DMS53 treated with DMSO at 0.1 percent for 48 hours (cell line): Measurements from ENCODE around the gene MYH9.
A peak's percentile ranks its signal among the peaks of the same experiment; 100 is the strongest.

Experiments
- DNase-seq: peaks from one replicate; lab custom pipeline; 2025; ENCODE audit not compliant: unreplicated experiment; lab: John Stamatoyannopoulos, UW

The MYH9 gene

GRCh38 chr22:36369004-36369921 lies 18.5 kb downstream of the MYH9 start:
- no peak for DNase-seq

DNA sequence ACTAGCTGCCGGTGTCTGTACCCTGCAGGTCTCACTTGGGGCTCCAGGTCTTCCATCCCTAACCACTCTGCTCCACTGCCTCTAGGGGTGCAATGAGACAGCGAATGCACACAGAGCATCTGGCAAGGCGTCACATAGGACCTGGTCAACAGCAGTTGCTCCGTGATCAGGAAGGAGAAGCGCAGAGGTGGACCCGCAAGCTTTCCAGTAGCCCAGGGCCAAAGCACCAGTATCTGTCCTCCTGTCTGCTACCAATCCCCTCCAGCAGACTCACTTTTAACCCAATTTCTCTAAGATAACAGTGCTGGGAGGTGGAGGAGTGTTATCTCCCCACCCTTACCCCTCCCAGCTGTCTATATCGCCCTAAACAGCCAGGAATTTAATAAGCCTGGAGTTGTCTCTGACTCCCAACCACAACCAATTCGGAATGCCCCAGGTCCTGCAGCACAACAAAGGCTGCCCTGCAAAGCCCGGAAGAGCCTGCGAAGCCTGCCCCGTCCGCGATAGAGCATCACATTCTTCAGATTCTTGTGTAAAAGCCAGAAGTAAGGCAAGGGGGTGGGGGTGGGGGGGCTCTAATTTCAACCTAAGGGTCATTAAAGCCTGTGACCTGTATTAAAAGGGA lies 19.3 kb downstream of the MYH9 start:
- DNase-seq = no peak

DNA sequence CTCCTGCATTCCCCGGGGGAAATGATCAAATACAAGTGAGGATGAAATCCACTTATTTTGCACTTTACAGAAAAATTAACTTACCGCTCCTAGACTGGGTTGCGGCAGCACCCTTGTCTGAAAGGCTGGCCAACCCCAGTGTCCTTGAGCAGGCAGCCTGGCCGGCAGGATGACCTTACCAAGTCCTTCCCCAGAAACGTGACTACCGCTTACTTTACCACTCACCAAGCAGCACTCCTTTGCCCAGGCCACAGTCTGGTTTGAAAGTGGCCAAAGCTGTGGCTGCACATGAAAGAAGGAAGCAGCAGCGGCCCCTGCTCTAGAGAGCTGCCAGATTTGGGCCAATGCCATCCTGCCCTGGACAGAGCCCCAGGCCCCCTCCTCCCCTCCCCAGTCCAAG lies 20.3 kb downstream of the MYH9 start:
- DNase-seq = no peak

GRCh38 chr22:36367066-36367465 lies 20.7 kb downstream of the MYH9 start:
- DNase-seq = no peak

GRCh38 chr22:36366291-36366708 lies 21.5 kb downstream of the MYH9 start:
- no peak for DNase-seq

- DNase-seq = peak; percentile 11
Observed at GRCh38 chr22:36365020-36365411, 22.8 kb downstream of the MYH9 start.

DNA sequence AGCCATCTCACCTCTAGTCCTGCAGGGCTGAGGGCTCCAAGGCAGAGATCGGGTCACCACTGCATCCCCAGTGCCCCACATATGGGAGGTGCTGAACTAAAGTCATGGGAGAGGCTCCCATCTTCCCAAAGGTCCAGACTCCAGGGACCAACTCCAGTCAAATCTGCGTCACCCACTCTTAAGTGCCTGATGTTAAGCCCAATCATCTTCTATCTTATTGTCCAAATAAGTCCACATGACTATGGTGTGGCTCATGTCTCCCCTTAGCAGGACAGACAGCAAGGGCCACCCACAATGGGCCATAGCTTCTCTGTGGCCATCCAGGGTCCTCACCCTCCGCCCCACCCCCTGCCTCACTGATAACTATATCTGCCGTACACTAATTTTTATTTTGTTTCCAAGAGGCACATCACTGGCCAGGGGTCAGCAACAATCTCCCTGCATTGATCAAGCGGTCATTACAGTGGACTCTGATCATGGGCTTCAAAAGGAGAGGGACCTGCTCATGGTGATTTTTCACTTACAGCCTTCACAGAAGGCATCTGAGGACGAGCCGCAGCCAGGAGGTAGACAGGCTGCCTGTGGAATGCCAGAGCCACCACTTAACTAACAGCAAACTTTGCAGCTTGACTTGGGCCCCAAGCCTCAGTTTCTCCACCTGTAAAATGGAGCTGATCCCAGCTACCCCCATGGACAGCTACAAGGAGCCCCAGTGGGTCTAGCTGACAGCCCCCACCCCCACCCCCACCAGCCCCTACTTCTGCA lies 23.3 kb downstream of the MYH9 start:
- no peak for DNase-seq

DNA sequence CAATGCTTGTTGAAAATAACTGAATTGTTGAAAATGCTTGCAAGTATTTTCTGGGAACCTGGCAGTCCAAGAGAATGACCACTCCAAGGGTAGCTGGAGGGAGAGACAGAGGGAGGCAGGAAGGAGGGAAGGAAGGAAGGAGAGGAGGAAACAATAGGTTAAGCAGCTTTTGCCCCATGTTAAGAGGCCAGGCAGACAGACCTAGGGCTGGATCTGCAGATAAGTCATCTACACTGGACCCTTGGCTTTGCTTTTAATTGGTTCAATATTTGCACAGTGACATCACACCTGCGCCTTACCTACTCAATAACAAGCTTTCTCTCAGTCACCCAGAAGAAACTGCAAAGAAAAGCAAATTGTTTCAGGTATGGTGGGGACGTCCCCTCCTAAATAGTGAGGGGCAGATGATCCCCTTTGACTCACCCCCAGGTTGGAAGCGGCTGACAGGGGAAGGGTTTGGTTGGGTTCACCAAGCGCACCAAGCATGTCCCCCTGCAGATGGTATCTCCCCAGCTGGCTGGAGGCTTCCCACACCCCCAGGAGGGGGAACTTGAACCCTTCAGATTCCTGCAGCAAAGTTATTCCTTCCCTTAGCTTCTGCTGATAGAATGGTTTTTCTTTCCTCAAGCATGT lies 24.3 kb downstream of the MYH9 start:
- DNase-seq = peak; percentile 18

GRCh38 chr22:36362932-36363331 lies 24.8 kb downstream of the MYH9 start:
- DNase-seq = no peak

DNA sequence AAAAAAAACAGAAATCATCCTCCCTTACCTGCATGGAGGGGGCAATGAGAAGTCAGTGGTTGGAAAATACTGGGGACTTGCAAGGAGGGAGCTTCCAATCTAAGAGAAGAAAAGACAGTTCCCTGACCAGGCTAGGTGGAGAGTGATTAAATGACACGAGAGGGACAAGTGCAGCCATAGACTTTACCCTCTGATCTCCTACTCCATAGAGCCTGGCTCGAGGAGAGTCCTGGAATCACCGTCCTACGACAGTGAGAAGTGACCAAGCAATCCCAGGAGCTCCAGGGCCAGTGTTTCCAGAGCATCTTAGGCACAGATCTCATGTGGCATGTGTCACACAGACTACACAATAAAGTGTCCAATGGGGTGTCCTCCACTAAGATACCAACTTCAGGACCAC lies 25.7 kb downstream of the MYH9 start:
- no peak for DNase-seq

GRCh38 chr22:36360871-36361383 lies 26.8 kb downstream of the MYH9 start:
- DNase-seq = no peak

GRCh38 chr22:36360011-36360410 lies 27.8 kb downstream of the MYH9 start:
- no peak for DNase-seq

GRCh38 chr22:36359470-36359996 lies 28.2 kb downstream of the MYH9 start:
- no peak for DNase-seq

- no peak for DNase-seq
Observed at GRCh38 chr22:36358533-36359469, 29.0 kb downstream of the MYH9 start.

DNA sequence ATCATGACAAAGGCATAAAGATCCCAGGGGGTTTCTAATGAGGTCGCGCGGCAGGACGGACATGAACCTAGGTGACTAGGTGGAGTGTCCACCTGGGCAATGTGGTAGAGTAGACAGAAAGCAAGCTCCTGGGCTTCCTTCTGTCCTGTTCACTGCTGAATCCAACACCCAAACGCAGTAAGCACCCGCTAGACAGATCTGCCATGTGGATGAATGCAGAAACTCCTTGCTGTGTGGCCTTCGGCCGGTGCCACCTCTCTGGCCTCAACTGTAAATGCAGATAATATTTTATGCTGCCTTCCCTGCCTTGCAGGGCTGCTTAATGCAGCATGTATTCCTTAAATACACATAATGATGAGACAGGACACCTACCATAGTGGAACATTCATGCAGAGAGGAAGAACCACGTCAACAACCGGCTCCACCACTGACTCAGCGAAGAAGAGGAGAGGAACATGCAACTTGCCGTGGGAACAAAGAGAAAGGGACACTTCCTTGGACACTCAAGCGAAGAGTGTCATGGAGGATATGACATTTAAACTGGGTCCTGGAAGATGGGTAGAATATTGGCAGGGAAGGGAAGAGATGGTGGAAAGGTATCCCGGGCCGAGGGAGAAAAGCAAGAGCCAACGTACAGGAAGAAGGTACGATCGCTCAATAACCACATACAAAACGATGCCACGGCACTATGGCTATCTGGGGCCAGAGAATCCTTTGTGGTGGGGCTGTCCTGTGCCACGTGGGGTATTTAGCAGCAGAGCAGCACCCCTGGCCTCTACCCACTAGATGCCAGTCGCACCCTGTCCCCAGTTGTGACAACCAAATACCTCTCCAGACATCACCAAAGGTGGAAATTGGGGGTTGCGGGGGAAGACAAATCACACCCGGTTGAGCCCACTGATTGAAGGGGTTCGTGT lies 30.8 kb downstream of the MYH9 start:
- no peak for DNase-seq

- no peak for DNase-seq
Observed at GRCh38 chr22:36355894-36356293, 31.9 kb downstream of the MYH9 start.

GRCh38 chr22:36355362-36355761 lies 32.4 kb downstream of the MYH9 start:
- no peak for DNase-seq

DNA sequence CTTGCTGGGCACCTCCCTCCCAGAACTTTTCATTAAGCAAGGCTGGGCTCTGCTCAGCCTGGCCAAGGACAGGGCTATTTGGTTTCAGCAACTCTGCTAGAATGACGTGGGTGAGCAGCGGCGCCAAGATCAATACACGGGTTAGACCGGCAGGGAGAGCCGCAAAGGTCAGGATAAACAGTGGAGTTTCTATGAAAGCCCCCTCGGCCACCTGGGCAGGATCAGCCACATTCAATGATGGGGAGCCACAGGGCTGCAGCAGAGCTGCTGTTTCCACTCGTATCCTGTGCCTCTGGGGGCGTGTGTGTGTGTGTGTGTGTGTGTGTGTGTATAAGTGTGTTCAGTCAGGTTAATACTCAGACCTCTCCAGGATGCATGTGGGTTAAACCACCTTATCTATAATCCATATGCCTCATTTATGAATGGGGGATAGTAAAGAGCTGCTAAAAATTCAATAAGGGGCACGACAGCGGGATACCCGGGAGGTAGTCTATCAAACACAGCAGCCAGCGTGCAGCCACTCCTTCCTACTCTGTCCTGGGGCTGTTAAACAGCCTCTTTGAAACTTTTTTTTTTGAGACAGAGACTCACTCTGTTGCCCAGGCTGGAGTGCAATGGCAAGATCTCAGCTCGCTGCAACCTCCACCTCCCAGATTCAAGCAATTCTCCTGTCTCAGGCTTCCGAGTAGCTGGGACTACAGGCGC lies 34.8 kb downstream of the MYH9 start:
- no peak for DNase-seq
